H9 (cell line): ENCODE results near the gene MCM7. TPM values are rescaled to one million over a fixed set of nuclear protein-coding genes. Genes with fewer than 3 reads are reported as not detected.
A peak's percentile ranks its signal among the peaks of the same experiment; 100 is the strongest.

Experiments
- DNase-seq: peaks from one replicate; pipeline ENCODE4 v3.0.0-alpha.2; 2017
- H2AFZ ChIP-seq: one replicate; pipeline ENCODE4 v1.6.1; 2013; ENCODE audit warnings: mild to moderate bottlenecking, low read length, control low read depth, moderate library complexity
- H2AK5ac ChIP-seq: 2 replicates; pipeline ENCODE4 v1.6.1; 2013; ENCODE audit warnings: low read length, control low read depth, mixed read lengths; ENCODE audit not compliant: insufficient read length
- H2BK120ac ChIP-seq: one replicate; pipeline ENCODE4 v1.6.1; 2013; ENCODE audit warnings: low read depth, mild to moderate bottlenecking, low read length, control low read depth, inconsistent platforms; ENCODE audit not compliant: poor library complexity, severe bottlenecking
- H2BK12ac ChIP-seq: 2 replicates; pipeline ENCODE4 v1.6.1; 2013; ENCODE audit warnings: low read length, control low read depth, mixed read lengths, low read depth; ENCODE audit not compliant: insufficient read length
- H2BK15ac ChIP-seq: 2 replicates; pipeline ENCODE4 v1.6.1; 2013; ENCODE audit warnings: low read depth, low read length, control low read depth
- H2BK20ac ChIP-seq: one replicate; pipeline ENCODE4 v1.6.1; 2013; ENCODE audit warnings: low read depth, mild to moderate bottlenecking, low read length, control low read depth, inconsistent platforms; ENCODE audit not compliant: poor library complexity, severe bottlenecking
- H2BK5ac ChIP-seq: 2 replicates; pipeline ENCODE4 v1.6.1; 2013; ENCODE audit warnings: low read length, control low read depth, mixed read lengths; ENCODE audit not compliant: insufficient read length
- H3K14ac ChIP-seq: 2 replicates; pipeline ENCODE4 v1.6.1; 2013; ENCODE audit warnings: low read length, control low read depth; ENCODE audit not compliant: insufficient read depth
- H3K18ac ChIP-seq: 2 replicates; pipeline ENCODE4 v1.6.1; 2013; ENCODE audit warnings: low read depth, mild to moderate bottlenecking, mixed read lengths, low read length, control low read depth; ENCODE audit not compliant: insufficient read length
- H3K23ac ChIP-seq: 2 replicates; pipeline ENCODE4 v1.6.1; 2013; ENCODE audit warnings: low read length, control low read depth, mixed read lengths, low read depth; ENCODE audit not compliant: insufficient read length
- H3K23me2 ChIP-seq: 2 replicates; pipeline ENCODE4 v1.6.1; 2013; ENCODE audit warnings: low read depth, mild to moderate bottlenecking, mixed read lengths, low read length, control low read depth; ENCODE audit not compliant: insufficient read length, poor library complexity, severe bottlenecking
- H3K27ac ChIP-seq: 2 replicates; pipeline ENCODE4 v1.5.1; 2013; ENCODE audit warnings: low read length, control low read depth, mixed read lengths, low read depth; ENCODE audit not compliant: insufficient read length
- H3K27me3 ChIP-seq: 2 replicates; pipeline ENCODE4 v1.6.1; 2013; ENCODE audit warnings: low read length, control low read depth, inconsistent platforms; ENCODE audit not compliant: insufficient read depth
- H3K4ac ChIP-seq: 2 replicates; pipeline ENCODE4 v1.6.1; 2013; ENCODE audit warnings: low read depth, mild to moderate bottlenecking, control low read depth, inconsistent platforms, low read length, moderate library complexity
- H3K4me1 ChIP-seq: 2 replicates; pipeline ENCODE4 v1.6.1; 2013; ENCODE audit warnings: low read length, control low read depth, inconsistent platforms; ENCODE audit not compliant: insufficient read depth
- H3K4me2 ChIP-seq: 2 replicates; pipeline ENCODE4 v1.6.1; 2013; ENCODE audit warnings: low read length, control low read depth, mixed read lengths; ENCODE audit not compliant: insufficient read length, insufficient read depth
- H3K56ac ChIP-seq: 2 replicates; pipeline ENCODE4 v1.6.1; 2013; ENCODE audit warnings: low read depth, mild to moderate bottlenecking, mixed read lengths, low read length, control low read depth; ENCODE audit not compliant: insufficient read length
- H3K79me1 ChIP-seq: 2 replicates; pipeline ENCODE4 v1.6.1; 2013; ENCODE audit warnings: low read depth, mild to moderate bottlenecking, moderate library complexity, low read length, control low read depth, inconsistent platforms; ENCODE audit not compliant: insufficient read depth, poor library complexity, severe bottlenecking
- H3K79me2 ChIP-seq: 2 replicates; pipeline ENCODE4 v1.6.1; 2013; ENCODE audit warnings: low read length, control low read depth, inconsistent platforms; ENCODE audit not compliant: insufficient read depth
- H3K9ac ChIP-seq: 2 replicates; pipeline ENCODE4 v1.6.1; 2013; ENCODE audit warnings: low read length, control low read depth, mixed read lengths; ENCODE audit not compliant: insufficient read length; ENCODE audit errors: extremely low read depth
- H3K9me3 ChIP-seq: one replicate; pipeline ENCODE4 v1.6.1; 2013; ENCODE audit warnings: low read depth, low read length, inconsistent platforms; ENCODE audit not compliant: control insufficient read depth
- H3T11ph ChIP-seq: one replicate; pipeline ENCODE4 v1.6.1; 2013; ENCODE audit warnings: mild to moderate bottlenecking, low read length, control low read depth, inconsistent platforms
- H4K20me1 ChIP-seq: one replicate; pipeline ENCODE4 v1.6.1; 2013; ENCODE audit not compliant: control insufficient read depth, insufficient read length, insufficient read depth
- H4K5ac ChIP-seq: 2 replicates; pipeline ENCODE4 v1.6.1; 2013; ENCODE audit warnings: low read depth, mild to moderate bottlenecking, mixed read lengths, low read length, control low read depth; ENCODE audit not compliant: insufficient read length
- H4K8ac ChIP-seq: replicated peaks from 2 replicates; pipeline ENCODE4 v1.6.1; 2013; ENCODE audit warnings: low read length, control low read depth, mixed read lengths, low read depth; ENCODE audit not compliant: insufficient read length
- H4K91ac ChIP-seq: 2 replicates; pipeline ENCODE4 v1.6.1; 2013; ENCODE audit warnings: low read depth, mild to moderate bottlenecking, moderate library complexity, mixed read lengths, low read length, control low read depth; ENCODE audit not compliant: insufficient read length
- H3K27ac Mint-ChIP-seq, 3 experiments: 2 replicates in 2 of 3; 3 replicates in 1 of 3; pipeline ENCODE4 v1.8.0; 2020 to 2021; ENCODE audit warnings: mixed read lengths in 3 of 3, mild to moderate bottlenecking in 1 of 3, moderate library complexity in 1 of 3
- H3K27me3 Mint-ChIP-seq: 2 replicates; pipeline ENCODE4 v1.8.0; 2021; ENCODE audit warnings: low read depth, mild to moderate bottlenecking, moderate library complexity, mixed read lengths
- H3K36me3 Mint-ChIP-seq, 3 experiments: 2 replicates in 2 of 3; 3 replicates in 1 of 3; pipeline ENCODE4 v1.8.0; 2020 to 2021; ENCODE audit warnings: low read depth in 3 of 3, mixed read lengths in 3 of 3; ENCODE audit not compliant: insufficient read depth in 1 of 3
- H3K4me1 Mint-ChIP-seq, 2 experiments: 2 replicates each; pipeline ENCODE4 v1.8.0; 2020; ENCODE audit warnings: mixed read lengths in 2 of 2
- H3K4me3 Mint-ChIP-seq, 2 experiments: 2 replicates in 1 of 2; 3 replicates in 1 of 2; pipeline ENCODE4 v1.8.0; 2020 to 2021; ENCODE audit warnings: mild to moderate bottlenecking in 2 of 2, mixed read lengths in 2 of 2, moderate library complexity in 1 of 2
- H3K9me3 Mint-ChIP-seq, 2 experiments: 2 replicates in 1 of 2; 3 replicates in 1 of 2; pipeline ENCODE4 v1.8.0; 2020; ENCODE audit warnings: mild to moderate bottlenecking in 2 of 2, mixed read lengths in 2 of 2, moderate library complexity in 1 of 2
- CTCF ChIP-seq: fragments of 200-600 bp; sonication (generic); conservative IDR thresholded peaks from 3 replicates; pipeline ENCODE4 v1.8.0; 2021; ENCODE audit warnings: antibody characterized with exemption, mild to moderate bottlenecking
- WGBS: extraction: QIAGEN DNeasy Blood & Tissue Kit; methylation state at CpG from one replicate; pipeline ENCODE4 v1.1.7; 2013; ENCODE audit warnings: missing lambda C conversion rate, low lambda C conversion rate, mixed read lengths; ENCODE audit not compliant: insufficient read length; ENCODE audit errors: extremely low coverage; 5-methylcytosine and 5-hydroxymethylcytosine counted together
- total RNA-seq: library from RNA; stranded (reverse); gene quantifications from 2 replicates; pipeline ENCODE4 v1.2.1, GENCODE V29; 2021

MCM7 gene
- total RNA-seq, 1 experiment from 2014 or later: 390 TPM

- peaks cover 6% of the 10 kb centered on the region for H3K23me2 ChIP-seq
- H4K91ac ChIP-seq: no peak overlapping the region
- peaks cover 3% of the 10 kb centered on the region; the same call in 1 of the 2 replicates for H3K4me1 ChIP-seq
- TF ChIP-seq CTCF: no peak
- no peaks in the 10 kb centered on the region; the same call in 1 of the 2 replicates for H3K27me3 Mint-ChIP-seq
- H3K27ac Mint-ChIP-seq: peak overlapping the region in 1 of 3 experiments; percentile 15; a peak in 1 of 7 replicates
- H3K4me1 Mint-ChIP-seq: peaks cover 12 to 27% of the 10 kb centered on the region in 2 experiments
- peaks cover 66 to 67% (median 67%) of the 10 kb centered on the region in 3 experiments for H3K36me3 Mint-ChIP-seq
- no peak overlapping the region for H3T11ph ChIP-seq
- no peaks in the 10 kb centered on the region for H3K27me3 ChIP-seq
- H3K27ac ChIP-seq: no peak overlapping the region
- peaks cover 32% of the 10 kb centered on the region for H3K79me2 ChIP-seq
- no peak overlapping the region for H4K8ac ChIP-seq
- no peak overlapping the region for H4K5ac ChIP-seq
- peaks cover 29 to 55% of the 10 kb centered on the region in 2 experiments for H3K9me3 Mint-ChIP-seq
- no peak overlapping the region for H2BK20ac ChIP-seq
- H3K9me3 ChIP-seq: peaks cover 15% of the 10 kb centered on the region
- H2AK5ac ChIP-seq: no peak overlapping the region
- H3K9ac ChIP-seq: no peak overlapping the region
- H3K4me2 ChIP-seq: no peak overlapping the region
- no peak overlapping the region for H2BK120ac ChIP-seq
- H2BK12ac ChIP-seq: no peak overlapping the region
- H3K23ac ChIP-seq: no peak overlapping the region
- H2BK5ac ChIP-seq: no peak overlapping the region
- no peaks in the 10 kb centered on the region for H3K79me1 ChIP-seq
- no peak overlapping the region for H2BK15ac ChIP-seq
- DNase-seq: no peak
- no CpG with 5 or more reads among the region's 7 CpGs for WGBS
- H3K4ac ChIP-seq: no peak overlapping the region
- H2AFZ ChIP-seq: no peak overlapping the region
- H3K14ac ChIP-seq: no peak overlapping the region
- H4K20me1 ChIP-seq: no peaks in the 10 kb centered on the region
- peak overlapping the region; percentile 91 to 98 for H3K4me3 Mint-ChIP-seq
- H3K18ac ChIP-seq: no peak overlapping the region
- H3K56ac ChIP-seq: no peak overlapping the region
Measured at GRCh38 chr7:100079024-100079560, 22.1 kb downstream of the MCM7 start.
